HG03139 (cell line): ENCODE results near the gene SPARCL1.
"Not testable (repeated sequence)": the region's sequence is repeated elsewhere in the genome, so short reads cannot be mapped to it uniquely, and the experiment has no call there.

ENCODE experiments used
- ATAC-seq: cut with Tn5 transposase; IDR thresholded peaks from one replicate; pipeline ENCODE4 v1.9.1; 2021; ENCODE audit not compliant: unreplicated experiment

The SPARCL1 gene

DNA sequence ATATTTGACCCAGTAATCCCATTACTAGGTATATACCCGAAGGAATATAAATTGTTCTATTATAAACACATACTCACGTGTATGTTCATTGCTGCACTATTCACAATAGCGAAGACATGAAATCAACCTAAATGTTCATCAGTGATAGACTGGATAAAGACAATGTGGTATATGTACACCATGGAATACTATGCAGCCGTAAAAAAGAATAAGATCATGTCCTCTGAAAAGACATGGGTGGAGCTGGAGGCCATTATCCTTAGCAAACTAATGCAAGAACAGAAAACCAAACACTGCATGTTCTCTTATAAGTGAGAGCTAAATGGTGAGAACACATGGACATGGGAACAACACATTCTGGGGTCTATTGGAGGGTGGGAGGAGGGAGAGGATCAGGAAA is 70.3 kb downstream of the SPARCL1 start:
- no peak for ATAC-seq

DNA sequence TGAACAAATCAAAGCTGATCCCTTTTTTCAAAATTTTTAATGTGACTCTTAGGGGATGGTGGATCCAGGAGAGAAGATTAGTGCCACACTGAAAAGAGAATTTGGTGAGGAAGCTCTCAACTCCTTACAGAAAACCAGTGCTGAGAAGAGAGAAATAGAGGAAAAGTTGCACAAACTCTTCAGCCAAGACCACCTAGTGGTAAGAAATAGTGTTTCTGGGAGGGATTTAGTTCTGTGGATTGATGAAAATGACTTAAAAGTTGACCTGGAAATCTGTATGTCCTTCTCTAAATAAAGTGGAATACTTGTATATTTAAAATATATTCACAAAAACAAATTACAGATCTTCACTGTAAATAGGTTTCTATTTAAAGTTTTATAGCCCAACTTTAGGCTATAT is 77.6 kb downstream of the SPARCL1 start:
- ATAC-seq: no peak

DNA sequence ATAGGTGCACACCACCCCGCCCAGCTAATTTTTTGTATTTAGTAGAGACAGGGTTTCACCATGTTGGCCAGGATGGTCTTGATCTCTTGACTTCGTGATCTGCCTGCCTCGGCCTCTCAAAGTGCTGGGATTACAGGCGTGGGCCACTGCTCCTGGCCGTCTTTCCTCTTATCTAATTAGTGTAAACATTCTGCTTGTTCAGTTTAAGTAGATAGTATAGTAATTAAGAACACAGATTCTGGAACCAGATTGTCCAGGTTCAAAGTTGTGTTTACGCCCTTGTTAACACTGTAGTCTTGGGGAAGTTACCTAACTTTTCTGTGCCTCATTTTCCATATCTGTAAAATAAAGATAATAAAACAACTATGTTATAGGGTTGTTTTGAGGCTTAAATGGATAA is 82.8 kb downstream of the SPARCL1 start:
- ATAC-seq: not testable (repeated sequence)

DNA sequence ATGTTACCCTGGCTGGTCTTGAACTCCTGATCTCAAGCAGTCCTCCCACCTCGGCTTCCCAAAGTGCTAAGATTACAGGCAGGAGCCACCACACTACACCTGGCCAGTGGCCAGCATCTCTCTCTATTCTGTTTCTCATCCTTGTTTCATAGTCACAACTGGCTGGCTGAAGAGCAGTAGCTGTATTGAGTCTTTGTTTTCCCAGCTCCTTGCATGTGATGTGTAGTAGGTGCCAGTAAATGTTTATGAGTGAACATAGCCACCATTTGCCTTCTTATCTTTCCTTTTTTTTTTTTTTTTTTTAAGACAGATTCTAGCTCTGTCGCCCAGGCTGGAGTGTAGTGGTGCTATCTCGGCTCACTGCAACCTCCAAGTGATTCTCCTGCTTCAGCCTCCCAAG is 83.2 kb downstream of the SPARCL1 start:
- no peak for ATAC-seq

DNA sequence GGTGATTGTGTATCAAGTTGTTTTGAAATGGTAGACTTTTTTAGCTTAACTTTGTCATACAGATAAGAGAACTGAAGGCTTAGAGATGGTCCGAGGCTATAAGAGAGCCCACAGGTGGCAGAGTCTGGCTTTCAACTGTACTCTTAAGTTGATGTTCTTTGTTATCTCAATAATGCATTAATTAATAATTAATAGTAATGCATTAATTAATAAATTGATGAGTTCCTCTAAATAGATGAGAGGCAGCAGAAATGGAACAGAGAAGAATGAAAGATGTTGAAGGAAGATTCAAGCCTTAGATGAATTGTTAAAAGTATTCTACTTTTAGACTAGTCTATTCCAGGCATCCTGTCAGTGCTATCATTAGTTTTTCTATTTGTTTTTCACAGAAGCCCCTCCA is 84.4 kb downstream of the SPARCL1 start:
- ATAC-seq: no peak

DNA sequence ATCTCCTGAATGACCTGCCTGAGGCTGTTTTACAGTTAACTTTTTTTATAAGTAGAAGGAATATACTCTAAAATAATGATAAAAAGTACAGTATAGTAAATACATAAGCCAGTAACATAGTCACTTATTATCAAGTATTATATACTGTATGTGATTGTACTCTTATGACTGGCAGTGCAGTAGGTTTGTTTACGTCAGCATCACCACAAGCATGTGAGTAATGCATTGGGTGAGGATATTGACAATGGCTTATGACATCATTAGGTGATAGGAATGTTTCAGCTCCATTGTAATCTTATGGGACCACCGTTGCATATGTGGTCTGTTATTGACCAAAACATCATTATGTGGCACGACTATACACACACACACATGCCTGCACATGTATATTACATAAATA is 86.3 kb downstream of the SPARCL1 start:
- ATAC-seq: no peak

DNA sequence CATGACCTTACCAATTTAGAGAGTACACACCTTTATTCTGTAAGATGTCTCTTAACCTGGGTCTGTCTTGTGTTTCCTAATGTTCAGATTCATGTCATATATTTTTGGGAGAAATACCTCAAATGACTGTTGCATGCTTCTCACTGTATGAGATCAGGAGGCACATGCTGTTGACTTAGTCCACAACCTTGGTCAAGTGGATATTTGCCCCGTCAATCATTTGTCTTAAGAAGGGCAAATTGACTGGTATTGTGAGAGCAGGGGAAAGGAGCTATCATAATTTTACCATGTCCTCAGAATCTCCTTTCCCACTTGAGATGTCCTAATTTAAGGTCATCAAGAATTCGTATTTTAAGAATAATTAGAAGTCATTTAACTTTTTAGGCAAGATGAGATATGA is 95.8 kb downstream of the SPARCL1 start:
- ATAC-seq: no peak

DNA sequence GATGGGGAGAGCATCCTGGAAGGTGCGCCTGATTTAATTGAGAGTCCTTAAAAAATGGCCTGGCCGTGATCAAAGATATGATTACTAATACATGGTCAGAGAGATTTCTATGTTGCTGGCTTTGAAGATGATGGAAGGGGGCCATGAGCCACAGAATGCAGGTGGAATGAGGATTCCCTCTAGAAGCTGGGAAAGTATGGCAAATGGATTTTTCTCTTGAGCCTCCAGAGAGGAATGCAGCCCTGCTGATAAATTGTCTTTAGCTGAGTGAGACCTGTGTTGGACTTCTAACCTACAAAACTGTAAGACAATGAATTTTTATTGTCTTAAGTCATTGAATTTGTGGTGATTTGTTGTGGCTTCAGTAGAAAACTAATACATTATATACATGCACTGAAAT is 99.1 kb downstream of the SPARCL1 start:
- no peak for ATAC-seq

DNA sequence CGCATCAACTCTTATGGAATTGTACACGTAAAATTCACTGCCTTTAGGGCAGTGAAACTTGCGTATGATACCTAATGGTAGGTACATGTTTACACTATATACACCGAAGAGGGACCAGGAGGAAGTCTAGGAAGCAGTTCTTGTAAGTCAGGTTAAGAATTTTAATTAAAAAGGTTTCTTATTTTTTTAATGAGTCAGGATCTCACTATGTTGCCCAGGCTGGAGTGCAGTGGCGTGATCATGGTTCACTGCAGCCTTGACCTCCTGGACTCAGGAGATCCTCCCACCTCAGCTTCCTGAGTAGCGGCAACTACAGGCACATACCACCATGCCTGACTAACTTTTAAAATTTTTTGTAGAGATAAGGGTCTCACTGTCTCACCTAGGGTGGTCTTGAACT is 100.2 kb downstream of the SPARCL1 start:
- ATAC-seq: no peak

DNA sequence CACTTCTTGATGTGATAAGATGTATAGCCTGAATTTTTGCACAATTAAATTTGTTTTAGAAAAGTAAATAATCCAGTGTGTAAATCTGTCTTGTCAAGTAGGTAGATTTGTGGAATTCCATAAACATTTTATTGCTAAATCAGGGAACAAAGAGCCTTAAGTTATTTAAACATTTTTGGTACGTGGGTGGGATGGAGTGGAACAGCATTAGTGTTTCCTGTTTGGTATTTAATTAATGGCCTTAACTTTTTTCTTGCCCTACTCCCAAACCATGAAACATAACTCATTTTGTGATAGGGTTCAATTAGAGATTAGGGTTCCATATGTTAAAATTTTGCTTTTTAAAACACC is 101.7 kb downstream of the SPARCL1 start:
- ATAC-seq: no peak

DNA sequence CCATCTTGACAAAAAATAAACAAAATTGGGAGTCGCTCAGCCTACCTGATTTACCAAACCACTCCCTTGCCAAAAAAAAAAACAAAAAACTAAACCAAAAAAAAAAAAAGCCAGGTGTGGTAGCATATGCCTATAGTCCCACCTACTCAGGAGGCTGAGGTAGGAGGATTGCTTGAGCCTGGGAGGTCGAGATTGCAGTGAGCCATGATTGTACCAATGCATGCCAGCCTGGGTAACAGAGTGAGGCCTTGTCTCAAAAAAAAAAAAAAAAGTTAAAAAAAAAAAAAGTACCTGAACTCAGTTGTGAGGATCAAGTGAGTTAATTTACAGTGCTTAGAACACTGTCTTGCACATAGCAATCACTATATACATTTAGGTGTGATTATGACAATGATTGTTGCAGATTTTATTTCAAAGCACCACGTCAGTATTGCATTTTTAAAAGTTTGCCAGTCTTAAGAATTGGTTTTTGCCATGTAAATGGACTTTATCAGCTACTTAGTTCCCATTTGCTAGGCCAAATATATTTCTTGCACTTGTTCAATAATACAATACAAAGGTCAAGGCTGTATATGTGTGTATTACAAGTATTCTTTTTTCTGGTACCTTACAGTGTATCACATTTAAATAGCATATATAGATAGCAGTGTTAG is 102.2 kb downstream of the SPARCL1 start:
- no peak for ATAC-seq

DNA sequence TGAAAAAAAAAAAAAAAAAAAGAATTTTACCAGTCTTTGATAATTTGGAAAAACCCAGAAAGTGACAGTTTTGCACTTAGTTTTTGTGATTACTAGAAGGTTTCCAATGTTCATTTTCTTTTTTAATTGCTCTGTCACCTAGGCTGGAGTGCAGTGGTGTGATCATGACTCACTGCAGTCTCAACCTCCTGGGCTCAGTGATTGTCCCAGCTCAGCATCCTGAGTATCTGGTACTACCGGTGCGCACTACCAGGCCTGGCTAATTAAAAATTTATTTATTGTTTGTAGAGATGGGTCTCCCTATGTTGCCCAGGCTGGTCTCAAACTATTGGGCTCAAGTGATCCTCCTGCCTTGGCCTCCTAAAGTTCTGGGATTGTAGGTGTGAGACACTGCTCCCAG is 103.5 kb downstream of the SPARCL1 start:
- no peak for ATAC-seq

DNA sequence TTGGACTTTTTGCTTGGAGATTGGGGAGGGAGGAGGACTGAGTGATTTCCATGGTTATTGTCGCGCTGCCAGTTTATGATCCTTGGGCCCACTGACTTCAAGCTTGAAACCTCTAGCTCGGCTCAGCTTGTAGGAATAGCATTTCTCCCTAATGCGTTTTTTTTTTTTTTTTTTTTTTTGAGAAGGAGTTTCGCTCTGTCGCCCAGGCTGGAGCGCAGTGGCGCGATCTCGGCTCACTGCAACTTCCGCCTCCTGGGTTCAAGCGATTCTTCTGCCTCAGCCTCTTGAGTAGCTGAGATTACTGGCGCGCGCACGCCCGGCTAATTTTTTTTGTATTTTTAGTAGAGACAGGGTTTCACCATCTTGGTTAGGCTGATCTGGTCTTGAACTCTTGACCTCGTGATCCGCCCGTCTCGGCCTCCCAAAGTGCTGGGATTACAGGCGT is 105.1 kb downstream of the SPARCL1 start:
- not testable (repeated sequence) for ATAC-seq
